ENCODE results near the gene ZFP57.
"Not testable (repeated sequence)": the region's sequence is repeated elsewhere in the genome, so short reads cannot be mapped to it uniquely, and the experiment has no call there.

Gene ZFP57

DNA sequence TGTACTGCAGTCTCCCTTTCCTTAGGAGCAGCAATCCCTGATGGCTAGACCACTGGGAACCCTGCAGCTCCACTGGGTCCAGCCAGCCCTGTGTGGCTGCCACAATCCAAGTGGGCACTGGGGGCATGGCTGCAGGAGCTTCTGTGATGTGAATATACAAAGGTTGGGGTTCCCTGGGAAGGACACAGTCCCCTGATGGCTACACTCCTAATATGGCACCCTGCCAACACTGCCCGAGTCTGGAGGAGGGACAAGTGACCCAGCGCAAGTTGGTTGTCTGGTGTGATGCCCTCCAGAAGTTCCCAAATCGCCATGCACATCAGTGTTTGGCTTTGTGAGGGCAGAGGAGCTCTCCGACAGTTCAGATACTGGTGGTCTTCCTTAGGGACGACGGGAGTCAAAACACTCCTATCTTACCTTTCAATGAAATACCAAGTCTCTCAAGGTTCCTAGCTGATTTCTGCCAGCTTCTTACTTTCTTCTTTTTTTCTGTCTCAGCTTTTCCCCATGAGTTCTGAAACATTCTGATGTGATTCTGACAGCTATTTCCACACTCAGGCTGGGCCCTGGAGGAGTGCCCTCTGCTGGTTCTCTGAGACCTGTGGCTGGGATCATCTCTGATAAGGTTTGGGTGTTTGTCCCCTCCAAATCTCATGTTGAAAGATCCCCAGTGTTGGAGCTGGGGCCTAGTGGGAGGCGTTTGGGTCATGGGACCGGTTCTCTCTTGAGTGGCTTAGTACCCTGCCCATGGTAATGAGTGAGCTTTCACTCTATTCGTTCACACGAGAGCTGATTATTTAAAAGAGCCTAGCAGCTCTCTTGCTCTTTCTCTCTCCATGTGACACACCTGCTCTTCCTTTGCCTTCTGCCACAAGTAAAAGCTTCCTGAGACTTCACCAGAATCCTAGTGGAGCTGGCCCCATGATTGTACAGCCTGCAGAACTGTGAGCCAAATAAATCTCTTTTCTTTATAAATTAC, 15.5 kb upstream of the ZFP57 start:
- no peak for DNase-seq

DNA sequence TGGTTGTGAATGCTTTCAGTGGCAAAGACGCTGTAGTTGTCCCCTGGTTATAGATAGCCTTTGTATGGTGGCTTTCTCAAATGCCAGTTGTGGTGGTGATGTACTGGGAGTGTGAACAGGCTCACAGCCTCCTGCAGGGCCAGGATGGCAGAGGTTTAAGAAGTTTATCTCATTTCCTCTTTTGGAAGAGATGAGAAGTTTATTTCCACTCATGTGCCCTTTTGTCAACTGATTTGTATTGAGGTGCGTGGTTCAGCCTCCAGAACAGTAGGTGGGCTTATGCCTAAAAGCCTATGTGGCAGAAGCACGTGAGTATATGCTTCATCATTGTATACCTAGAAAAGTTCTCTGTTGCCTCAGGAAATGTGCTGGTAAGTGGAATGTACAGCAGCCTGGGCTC, 13.7 kb upstream of the ZFP57 start:
- DNase-seq, result no peak

DNA sequence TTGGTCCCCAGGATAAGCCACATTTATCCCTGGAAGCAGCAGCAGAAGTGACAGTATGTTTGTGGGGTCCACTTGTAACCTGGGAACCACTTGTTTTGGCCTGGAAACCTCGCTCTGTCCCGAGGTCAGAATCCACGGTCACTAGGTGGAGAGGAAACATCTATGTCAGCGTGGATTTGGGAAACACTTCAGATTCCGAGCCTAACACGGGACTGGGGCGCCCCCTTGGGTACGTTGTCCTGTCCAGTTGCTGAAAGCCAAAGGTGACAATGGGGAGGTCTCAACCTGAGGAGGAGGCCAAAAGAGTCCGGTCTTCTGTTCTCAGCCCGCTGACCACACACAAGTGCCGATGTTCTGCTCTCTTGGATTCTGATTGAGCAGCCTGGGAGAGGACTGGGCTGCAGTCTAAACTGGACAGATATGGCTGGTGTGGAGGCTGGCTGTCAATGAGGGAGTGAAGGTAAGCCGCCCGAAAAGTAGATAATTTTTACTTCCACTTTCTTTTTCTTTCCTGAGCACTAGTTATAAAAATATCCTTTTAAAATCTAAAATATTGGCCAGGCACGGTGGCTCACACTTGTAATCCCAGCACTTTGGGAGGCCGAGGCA, 4.9 kb upstream of the ZFP57 start:
- DNase-seq, result no peak

DNA sequence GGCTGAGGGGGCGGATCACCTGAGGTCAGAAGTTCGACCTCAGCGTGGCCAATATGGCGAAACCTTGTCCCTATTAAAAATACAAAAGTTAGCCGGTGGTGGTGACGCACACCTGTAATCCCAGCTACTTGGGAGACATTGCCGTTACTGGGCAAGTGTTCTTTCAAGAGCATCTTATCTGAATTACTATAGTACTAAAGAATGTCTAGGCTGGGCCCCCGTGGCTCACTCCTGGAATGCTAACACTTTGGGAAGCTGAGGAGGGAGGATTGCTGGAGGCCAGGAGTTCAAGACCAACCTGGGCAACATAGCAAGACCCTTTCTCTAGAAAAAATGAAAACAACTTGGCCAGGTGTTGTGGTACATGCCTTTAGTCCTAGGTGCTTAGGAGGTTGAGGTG, 859 bp upstream of the ZFP57 start:
- DNase-seq, result no peak

DNA sequence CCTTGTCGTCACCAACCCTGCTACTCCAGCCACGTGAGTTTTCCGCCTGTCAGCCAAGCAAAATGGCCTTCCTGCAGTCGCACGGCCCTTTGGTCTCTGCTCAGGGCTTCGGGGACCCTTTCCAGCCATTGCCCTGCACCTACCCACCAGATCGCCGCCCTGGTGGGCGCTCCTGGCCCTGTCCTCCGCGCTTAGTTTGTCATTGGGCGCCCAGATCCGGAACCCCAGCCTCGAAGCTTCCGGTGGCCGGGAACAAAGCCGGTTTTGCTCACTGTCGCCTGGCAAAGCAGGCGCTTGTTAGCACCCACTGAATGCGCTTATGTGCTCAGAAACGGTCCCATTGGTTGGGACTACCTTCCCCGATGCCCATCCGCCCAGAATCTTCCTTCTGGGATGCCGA, 536 bp downstream of the ZFP57 start:
- DNase-seq, result no peak

DNA sequence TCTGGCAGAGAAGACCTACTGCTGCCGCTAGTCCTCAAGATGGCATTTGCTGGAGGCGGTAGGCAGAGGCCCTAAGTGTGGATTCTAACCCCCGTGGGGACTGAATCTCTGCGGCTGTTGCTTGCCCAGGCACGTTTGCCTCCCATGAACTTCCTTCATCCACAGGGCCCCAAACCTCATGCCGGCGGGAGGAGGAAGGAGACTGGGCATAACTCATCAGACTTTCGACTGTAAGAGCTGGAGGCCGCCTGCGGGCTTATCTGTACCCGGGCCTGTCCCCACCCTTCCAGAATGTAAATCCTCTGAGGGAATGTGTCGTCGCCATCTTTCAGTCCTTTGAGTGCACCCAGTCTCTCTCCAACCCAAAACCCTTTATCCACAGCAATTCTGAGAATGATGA, 990 bp downstream of the ZFP57 start:
- no peak for DNase-seq

DNA sequence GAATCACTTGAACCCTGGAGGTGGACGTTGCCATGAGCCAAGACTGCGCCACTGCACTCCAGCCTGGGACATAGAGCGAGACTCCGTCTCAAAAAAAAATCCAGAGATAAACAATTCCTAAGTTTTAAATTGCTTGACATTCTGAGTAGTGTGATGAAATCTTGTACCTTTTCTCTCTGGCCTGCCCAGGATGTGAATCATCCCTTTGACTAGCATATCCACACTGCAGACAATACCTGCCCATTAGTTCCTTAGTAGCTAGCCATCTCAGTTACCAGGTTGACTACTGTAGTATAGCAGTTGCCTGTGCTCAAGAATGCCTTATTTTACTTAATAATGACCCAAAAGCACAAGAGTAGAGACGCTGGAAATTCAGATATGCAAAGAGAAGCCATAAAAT, 2.8 kb downstream of the ZFP57 start:
- peak in 1 of 2 experiments; percentile 12 for DNase-seq

DNA sequence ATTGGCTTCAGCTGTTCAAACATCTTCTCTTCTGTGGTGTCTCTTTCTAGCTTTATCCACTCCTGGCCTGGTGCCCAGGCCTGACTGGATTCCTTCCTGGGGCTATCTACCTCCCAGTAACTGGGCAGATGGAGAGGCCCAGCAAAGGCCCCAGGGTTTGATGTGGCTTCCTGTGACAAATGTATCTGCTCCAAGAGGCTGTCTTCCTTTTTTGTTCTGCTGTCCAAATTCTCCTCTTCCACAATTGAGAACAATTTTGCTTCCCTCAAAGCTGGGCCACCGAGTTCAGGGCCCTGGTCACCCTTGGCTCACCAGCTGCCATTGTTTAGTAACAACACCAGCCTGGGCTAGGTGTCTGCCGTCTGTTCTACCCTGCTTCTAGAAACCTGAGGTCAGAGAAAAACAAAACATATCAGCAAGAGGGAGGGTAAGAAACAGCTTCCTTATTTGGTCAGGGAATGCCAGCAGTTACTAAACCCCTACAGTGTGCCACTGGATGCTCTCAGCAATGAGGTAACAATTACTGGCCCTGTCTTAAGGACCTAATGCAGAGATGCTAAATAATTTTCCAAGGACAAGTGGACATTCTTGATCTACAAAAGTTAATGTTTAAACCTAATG, 3.9 kb downstream of the ZFP57 start:
- peak in 1 of 2 experiments; percentile 18 for DNase-seq

DNA sequence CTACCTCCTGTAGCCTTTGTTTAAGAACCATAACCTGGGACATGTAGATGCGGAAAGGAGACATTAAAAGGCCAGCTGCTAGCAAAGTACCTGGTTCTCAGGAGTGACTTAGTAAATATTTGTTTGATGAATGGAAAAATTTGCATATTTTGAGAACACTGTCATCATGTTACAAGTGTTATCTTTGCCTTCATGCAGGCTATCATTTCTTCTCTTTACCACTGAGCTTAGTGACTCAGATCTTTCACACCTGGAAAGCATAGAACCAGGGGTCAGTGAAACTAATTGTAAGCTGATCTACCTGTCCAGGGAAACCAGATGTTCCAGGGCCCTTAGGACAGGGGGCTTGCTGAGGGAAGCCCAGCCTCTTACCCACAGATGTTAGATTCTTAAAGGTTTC, 5.4 kb downstream of the ZFP57 start:
- DNase-seq, result no peak

DNA sequence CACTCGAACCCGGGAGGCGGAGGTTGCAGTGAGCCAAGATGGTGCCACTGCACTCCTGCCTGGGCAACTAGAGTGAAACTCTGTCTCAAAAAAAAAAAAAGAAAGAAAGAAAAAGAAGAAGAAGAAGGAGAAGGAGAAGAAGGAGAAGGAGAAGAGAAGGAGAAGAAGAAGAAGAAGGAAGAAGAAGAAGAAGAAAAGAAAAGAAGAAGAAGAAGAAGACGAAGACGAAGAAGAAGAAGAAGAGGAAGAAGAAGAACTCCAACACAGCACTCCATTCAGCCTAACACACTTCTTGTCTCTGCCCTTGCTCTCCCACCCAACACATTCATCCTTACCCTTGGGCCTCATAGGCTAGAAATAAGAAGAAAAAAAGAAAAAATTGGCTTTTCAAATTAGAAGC, 6.9 kb downstream of the ZFP57 start:
- DNase-seq, result no peak

DNA sequence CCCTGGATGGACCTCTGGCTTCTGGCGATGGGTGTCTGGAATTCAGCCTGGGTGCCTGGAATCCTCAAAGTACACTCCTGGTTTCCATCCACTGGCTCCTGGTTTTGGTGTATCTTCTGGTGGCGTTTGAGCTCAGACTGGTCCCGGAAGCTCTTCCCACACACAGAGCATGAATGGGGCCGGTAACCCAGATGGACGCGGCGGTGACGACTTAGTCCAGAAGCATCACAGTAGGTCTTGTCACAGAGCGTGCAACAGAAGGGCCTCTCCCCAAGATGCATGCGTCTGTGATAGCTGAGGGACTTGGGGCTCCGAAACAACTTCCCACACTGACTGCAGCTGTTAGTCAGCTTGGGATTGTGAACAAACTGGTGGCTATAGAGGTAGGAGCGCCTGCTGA, 7.8 kb downstream of the ZFP57 start:
- no peak for DNase-seq

DNA sequence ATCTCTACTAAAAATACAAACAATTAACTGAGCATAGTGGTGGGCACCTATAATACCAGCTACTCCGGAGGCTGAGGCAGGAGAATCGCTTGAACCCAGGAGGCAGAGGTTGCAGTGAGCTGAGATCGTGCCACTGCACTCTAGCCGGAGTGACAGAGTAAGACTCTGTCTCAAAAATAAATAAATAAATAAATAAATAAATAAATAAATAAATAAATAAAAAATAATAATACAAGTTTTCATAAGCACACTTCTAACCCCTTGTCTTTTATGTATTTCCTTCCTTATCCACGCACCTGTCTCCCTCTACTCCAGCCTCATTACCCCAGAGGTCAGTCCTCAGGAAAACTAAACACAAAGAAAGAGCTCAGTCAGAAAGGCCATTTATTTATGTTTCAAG, 8.8 kb downstream of the ZFP57 start:
- DNase-seq, result not testable (repeated sequence)

DNA sequence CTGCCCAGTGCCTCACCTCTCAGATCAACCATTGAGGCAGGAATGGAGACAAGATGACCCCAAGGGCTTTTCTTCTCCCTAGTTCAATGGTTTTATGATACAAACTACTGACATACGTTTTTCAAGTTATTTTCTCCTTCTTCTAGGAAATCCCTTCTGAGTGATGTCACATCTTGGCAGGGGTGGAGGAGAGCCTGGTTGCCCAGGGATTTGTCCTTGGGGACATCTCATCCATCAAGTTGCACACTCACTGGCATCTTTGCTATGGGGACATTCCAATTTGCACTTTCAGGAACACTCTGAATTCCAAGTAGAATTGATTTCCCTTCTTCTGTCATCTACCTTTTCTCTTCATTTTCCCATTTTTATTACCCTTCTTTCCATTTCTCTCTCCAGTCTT, 9.9 kb downstream of the ZFP57 start:
- DNase-seq, result no peak

DNA sequence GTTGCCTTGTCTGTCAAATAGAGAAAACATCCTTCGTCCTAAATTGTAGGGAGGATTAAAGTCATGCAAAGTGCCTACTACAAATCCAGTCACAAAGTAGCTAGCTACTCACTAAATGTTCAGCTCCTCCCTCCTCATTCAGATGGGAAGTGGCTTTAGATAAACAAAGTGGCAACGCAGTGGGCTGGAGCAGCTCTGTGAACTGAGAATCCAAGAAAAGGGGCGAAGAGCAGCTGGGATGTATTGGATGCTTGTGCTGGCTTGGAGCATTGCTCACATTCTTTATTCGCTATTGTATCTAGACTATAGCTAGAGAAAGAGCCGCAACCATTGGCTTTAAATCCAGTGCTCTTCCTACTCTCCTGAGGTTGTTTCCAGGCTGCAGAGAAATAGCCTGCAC, 13.8 kb downstream of the ZFP57 start:
- no peak for DNase-seq

DNA sequence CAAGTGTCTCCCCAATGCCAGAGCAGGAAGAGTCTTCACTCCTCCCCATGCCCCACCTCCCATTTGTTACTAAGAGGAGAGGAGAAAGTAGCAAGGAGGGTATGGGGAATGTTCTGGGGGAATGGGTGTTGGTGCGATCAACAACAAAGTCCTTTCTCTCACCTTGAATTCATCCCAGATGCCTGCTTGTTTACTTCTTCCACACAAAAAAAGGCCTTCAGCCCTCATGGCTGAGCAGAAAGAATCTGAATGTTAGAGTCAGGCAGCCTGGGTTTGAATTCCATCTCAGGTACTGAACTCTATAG, 14.2 kb downstream of the ZFP57 start:
- DNase-seq, result no peak

DNA sequence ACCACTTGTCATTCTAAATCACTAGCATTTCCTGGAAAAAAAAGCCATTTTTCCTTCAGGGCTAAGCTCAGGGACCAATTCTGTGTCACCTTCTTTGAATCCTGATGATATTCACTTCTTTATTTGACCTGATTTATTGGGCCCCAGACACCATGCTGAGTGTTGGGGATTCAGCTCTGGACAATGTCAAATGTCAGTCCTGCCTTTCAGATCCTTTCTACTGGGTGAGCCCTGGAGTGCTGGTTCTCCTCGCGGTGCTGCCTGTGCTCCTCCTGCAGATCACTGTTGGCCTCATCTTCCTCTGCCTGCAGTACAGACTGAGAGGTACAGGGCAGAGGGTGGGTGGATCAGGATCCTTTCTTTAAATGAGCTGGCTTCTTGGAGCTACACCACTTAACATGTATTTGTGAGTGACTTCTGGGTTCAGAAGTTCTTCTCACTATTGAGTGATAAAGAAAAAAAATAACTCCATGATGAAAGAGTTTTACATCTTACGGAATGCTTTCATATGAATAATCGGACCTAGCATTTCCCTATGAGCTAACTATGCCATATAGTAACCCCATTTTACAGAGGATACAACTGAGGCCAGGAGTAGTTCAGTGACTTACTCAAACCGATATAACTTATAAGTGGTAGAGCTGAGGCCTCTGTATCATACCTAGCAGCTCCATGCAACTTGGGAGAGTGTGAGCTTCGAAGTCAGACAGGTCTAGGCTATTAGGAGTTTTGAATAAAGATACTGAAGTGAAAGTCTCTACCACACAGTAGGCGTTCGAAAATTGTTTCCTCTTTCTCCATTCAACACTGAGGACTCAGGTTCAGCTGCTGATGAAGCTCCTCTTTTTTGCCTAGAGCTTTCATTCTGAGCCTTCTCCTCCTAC, 14.8 kb downstream of the ZFP57 start:
- no peak for DNase-seq

DNA sequence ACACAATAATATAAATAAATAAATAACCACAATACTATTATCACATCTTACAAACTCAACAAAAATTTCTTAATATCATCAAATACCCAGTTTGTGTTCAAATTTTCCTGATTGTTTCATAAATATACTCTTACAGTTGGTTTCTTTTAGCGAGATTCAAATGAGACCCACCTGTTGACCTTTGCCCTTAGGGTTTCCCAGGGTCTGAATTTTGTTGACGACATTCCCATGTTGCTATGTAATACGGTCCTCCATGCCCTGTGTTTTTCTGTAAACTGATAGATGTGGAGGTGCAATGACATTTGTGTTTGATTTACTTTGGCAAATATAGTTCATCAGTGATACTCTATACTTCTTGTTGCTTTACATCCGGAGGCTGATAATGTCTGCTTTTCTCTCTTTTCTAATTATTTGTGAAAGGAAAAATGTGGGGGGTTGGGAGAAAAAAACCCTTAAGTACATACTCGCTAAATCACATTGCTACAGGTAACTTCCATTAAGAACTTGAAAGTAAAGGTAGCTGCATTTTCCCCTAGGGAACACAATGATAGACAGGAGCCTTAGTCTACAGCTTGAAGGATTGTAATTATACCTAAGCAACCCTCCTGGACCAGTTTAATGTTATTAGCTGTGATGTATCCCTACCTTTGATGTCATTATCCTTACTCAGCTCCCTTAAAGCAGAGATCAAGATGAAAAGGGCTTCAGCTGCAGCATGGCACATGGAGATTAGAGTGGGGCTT, 17.5 kb downstream of the ZFP57 start:
- no peak for DNase-seq

DNA sequence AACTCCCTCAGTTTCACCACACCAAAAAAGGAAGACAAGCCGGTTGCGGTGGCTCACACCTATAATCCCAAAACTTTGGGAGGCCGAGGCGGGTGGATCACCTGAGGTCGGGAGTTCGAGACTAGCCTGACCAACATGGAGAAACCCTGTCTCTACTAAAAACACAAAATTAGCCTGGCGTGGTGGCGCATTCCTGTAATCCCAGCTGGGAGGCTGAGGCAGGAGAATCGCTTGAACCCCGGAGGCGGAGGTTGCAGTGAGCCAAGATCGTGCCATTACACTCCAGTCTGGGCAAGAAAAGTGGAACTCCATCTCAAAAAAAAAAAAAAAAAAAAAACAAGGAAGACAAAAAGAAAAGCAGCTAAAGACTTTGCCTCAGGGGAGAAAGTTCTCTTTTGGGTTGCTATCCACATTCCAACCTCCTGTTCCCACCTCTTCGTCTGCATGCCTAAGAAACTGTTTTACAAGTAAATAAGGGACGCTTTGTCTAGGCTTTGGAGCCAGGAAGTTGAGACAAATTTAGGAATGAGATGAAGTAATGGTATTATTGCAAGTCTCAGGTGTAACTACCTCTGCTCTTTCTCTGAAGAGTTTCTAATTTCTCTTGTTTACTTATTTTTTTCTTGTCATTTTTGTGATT, 19.3 kb downstream of the ZFP57 start:
- not testable (repeated sequence) for DNase-seq

DNA sequence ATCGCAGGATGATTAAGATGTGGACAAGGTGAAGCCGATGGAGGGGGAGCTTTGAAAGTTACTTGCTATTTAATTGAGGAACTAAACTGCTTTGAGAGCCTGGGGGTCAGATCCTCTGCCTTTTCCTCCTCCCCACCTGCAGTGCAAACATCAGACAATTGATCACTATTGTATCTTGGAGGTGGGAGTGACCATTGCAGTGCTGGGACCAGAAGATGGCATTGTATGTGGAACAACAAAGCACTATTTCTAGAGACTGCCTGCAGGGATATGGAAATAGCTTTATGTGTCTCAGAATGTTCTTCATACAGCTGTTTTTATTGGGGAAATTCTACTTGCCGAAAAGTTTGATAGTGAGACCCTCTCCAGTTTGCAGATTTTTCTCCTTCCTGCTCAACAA, 19.9 kb downstream of the ZFP57 start:
- no peak for DNase-seq

DNA sequence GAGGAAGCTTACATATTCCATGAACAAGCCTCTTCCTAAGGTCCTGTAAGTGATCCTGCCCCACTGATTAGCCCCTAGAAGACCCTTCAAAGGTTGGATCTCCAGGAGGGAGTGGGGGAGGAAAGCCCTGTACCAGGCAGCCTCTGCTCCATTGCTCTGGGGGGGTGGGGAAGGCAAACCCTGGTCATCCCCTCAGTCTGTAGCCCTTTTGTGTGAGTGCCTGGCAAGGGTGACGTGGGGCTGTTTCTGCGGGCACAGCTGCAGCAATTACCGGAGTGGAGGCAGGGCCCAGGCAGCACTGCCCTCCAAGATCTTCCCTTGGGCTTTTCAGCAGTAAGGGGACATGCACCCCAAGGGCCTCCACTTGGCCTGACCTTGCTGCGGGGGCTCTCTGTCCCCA, 24.2 kb downstream of the ZFP57 start, which contains the start of gene MOG:
MOG (plus strand) TSS at position 295 of the 400 bp plus-strand sequence. CDS start 118 bp downstream, outside the sequence.
- no peak for DNase-seq

DNA sequence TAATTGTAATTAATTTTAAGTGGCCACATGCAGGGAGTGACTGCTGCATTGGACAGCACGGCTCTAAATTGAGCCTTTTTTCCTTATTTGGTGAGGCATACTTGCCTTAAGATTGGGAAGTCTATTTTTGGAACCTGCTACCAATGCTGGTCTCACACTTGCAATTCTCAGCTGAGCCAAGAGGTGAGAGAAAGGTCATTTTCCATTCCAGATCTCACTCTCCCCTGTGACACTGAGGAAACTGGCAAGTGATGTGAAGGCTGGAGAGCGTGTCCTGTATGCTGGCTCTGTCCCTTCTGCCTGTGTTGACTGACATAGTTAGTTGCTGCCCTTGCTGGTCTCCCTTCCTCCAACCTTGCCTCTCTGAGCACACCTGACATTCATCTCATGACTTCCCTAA, 24.8 kb downstream of the ZFP57 start:
- no peak for DNase-seq

DNA sequence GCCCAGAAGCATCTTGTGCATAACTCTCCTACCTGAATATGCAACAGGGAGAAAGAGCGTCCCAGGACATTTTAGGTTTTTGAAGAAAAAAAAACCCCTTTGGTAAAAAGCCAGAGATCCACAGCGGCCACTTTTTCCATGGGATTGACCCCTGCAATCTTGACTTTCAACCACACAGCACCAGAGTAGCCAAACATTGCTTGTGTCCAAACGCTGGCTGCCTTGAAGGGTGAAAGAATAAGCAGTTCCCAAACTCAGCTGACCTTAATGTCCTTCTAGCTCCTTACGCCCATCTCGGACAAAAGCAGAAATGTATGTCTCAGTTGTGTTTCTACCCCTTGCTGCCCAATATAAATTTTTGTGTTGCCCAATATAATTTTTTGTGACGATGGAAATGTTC, 25.3 kb downstream of the ZFP57 start:
- no peak for DNase-seq
